ENCODE data around the gene GNGT2.

GNGT2 gene

GRCh38 chr17:49213847-49214246, 3.5 kb upstream of the GNGT2 start:
- Histone ChIP-seq H3K4me3 (ENCODE audit: low read depth, low read length) (no peak overlapping the region), H3K36me3 (ENCODE audit: control insufficient read depth, insufficient read depth, low read length) (no peaks in the 10 kb centered on the region), H3K27ac (no peak overlapping the region), H2AFZ (no peak overlapping the region), H3K4me2 (ENCODE audit: low read length) (no peak overlapping the region), H3K79me2 (no peaks in the 10 kb centered on the region), H3K4me1 (no peaks in the 10 kb centered on the region), H3K9me3 (ENCODE audit: control insufficient read depth, low read length) (no peaks in the 10 kb centered on the region), H3K27me3 (ENCODE audit: control insufficient read depth, insufficient read depth, low read length) (no peaks in the 10 kb centered on the region), H3K9ac (no peak overlapping the region)
- no peak for TF ChIP-seq CTCF (IDR thresholded peaks at IDR 0.05)

GRCh38 chr17:49213399-49213798, 3.0 kb upstream of the GNGT2 start:
- Histone ChIP-seq H3K4me2 (ENCODE audit: low read length) (no peak overlapping the region), H2AFZ (no peak overlapping the region), H3K79me2 (no peaks in the 10 kb centered on the region), H3K4me1 (no peaks in the 10 kb centered on the region), H3K36me3 (ENCODE audit: control insufficient read depth, insufficient read depth, low read length) (no peaks in the 10 kb centered on the region), H3K27ac (no peak overlapping the region), H3K27me3 (ENCODE audit: control insufficient read depth, insufficient read depth, low read length) (no peaks in the 10 kb centered on the region), H3K9me3 (ENCODE audit: control insufficient read depth, low read length) (no peaks in the 10 kb centered on the region), H3K9ac (no peak overlapping the region), H3K4me3 (ENCODE audit: low read depth, low read length) (no peak overlapping the region)
- no peak for TF ChIP-seq CTCF (IDR thresholded peaks at IDR 0.05)

GRCh38 chr17:49209061-49209571, 1.3 kb downstream of the GNGT2 start:
- no peak overlapping the region for H2AFZ ChIP-seq
- H3K4me1 ChIP-seq: no peaks in the 10 kb centered on the region
- no peak overlapping the region for H3K4me3 ChIP-seq (ENCODE audit: low read depth, low read length)
- no peak overlapping the region for H3K27ac ChIP-seq
- H3K27me3 ChIP-seq (ENCODE audit: control insufficient read depth, insufficient read depth, low read length): no peaks in the 10 kb centered on the region
- no peaks in the 10 kb centered on the region for H3K79me2 ChIP-seq
- H3K9ac ChIP-seq: no peak overlapping the region
- TF ChIP-seq CTCF (IDR thresholded peaks at IDR 0.05): no peak
- H3K9me3 ChIP-seq (ENCODE audit: control insufficient read depth, low read length): no peaks in the 10 kb centered on the region
- no peak overlapping the region for H3K4me2 ChIP-seq (ENCODE audit: low read length)
- no peaks in the 10 kb centered on the region for H3K36me3 ChIP-seq (ENCODE audit: control insufficient read depth, insufficient read depth, low read length)

GRCh38 chr17:49204516-49204915, 5.9 kb downstream of the GNGT2 start:
- Histone ChIP-seq H3K4me2 (ENCODE audit: low read length) (no peak overlapping the region), H3K4me3 (ENCODE audit: low read depth, low read length) (no peak overlapping the region), H3K4me1 (no peaks in the 10 kb centered on the region), H3K27ac (no peak overlapping the region), H3K9ac (no peak overlapping the region), H3K9me3 (ENCODE audit: control insufficient read depth, low read length) (no peaks in the 10 kb centered on the region), H3K79me2 (no peaks in the 10 kb centered on the region), H3K36me3 (ENCODE audit: control insufficient read depth, insufficient read depth, low read length) (no peaks in the 10 kb centered on the region), H3K27me3 (ENCODE audit: control insufficient read depth, insufficient read depth, low read length) (no peaks in the 10 kb centered on the region), H2AFZ (no peak overlapping the region)
- no peak for TF ChIP-seq CTCF (IDR thresholded peaks at IDR 0.05)

GRCh38 chr17:49203796-49204195, 6.6 kb downstream of the GNGT2 start:
- Histone ChIP-seq H3K4me1 (no peaks in the 10 kb centered on the region), H3K79me2 (no peaks in the 10 kb centered on the region), H3K27me3 (ENCODE audit: control insufficient read depth, insufficient read depth, low read length) (no peaks in the 10 kb centered on the region), H3K4me3 (ENCODE audit: low read depth, low read length) (no peak overlapping the region), H2AFZ (no peak overlapping the region), H3K27ac (no peak overlapping the region), H3K4me2 (ENCODE audit: low read length) (no peak overlapping the region), H3K9me3 (ENCODE audit: control insufficient read depth, low read length) (no peaks in the 10 kb centered on the region), H3K36me3 (ENCODE audit: control insufficient read depth, insufficient read depth, low read length) (no peaks in the 10 kb centered on the region), H3K9ac (no peak overlapping the region)
- TF ChIP-seq CTCF (IDR thresholded peaks at IDR 0.05): no peak
